HG02938 (cell line): ENCODE data around the gene ANO4.
A peak's percentile ranks its signal among the peaks of the same experiment; 100 is the strongest.
"Not testable (repeated sequence)": the region's sequence is repeated elsewhere in the genome, so short reads cannot be mapped to it uniquely, and the experiment has no call there.

Source experiments
- ATAC-seq: cut with Tn5 transposase; IDR thresholded peaks from one replicate; pipeline ENCODE4 v1.9.1; 2021; ENCODE audit warnings: mild to moderate bottlenecking, moderate library complexity; ENCODE audit not compliant: unreplicated experiment

Gene ANO4

GRCh38 chr12:100986595-100987547 lies 192.3 kb downstream of the ANO4 start:
- ATAC-seq, result no peak

GRCh38 chr12:100987552-100988521 lies 193.3 kb downstream of the ANO4 start:
- ATAC-seq, result peak; percentile 97

- not testable (repeated sequence) for ATAC-seq
These were observed 194.9 kb downstream of the ANO4 start for GRCh38 chr12:100989509-100989908.

- no peak for ATAC-seq
These were observed 196.5 kb downstream of the ANO4 start for GRCh38 chr12:100991102-100991501.

GRCh38 chr12:100992194-100992593 lies 197.6 kb downstream of the ANO4 start:
- no peak for ATAC-seq

GRCh38 chr12:100993916-100994450 lies 199.4 kb downstream of the ANO4 start:
- ATAC-seq, result no peak

- peak; percentile 63 for ATAC-seq
These were observed 200.6 kb downstream of the ANO4 start for GRCh38 chr12:100995201-100995600.

GRCh38 chr12:100995771-100996170 lies 201.2 kb downstream of the ANO4 start:
- ATAC-seq, result peak; percentile 85

- peak; percentile 75 for ATAC-seq
These were observed 207.1 kb downstream of the ANO4 start for GRCh38 chr12:101001669-101002068.

- ATAC-seq, result no peak
These were observed 208.3 kb downstream of the ANO4 start for GRCh38 chr12:101002696-101003419.

GRCh38 chr12:101004898-101005297 lies 210.3 kb downstream of the ANO4 start:
- ATAC-seq, result no peak

GRCh38 chr12:101009274-101009673 lies 214.7 kb downstream of the ANO4 start:
- no peak for ATAC-seq

- ATAC-seq, result no peak
These were observed 216.3 kb downstream of the ANO4 start for GRCh38 chr12:101010896-101011295.

GRCh38 chr12:101013993-101014392 lies 219.4 kb downstream of the ANO4 start:
- no peak for ATAC-seq

GRCh38 chr12:101015044-101015443 lies 220.5 kb downstream of the ANO4 start:
- no peak for ATAC-seq

GRCh38 chr12:101018540-101018939 lies 224.0 kb downstream of the ANO4 start:
- ATAC-seq, result no peak

- no peak for ATAC-seq
These were observed 224.6 kb downstream of the ANO4 start for GRCh38 chr12:101019201-101019600.

- ATAC-seq, result no peak
These were observed 225.1 kb downstream of the ANO4 start for GRCh38 chr12:101019667-101020066.

- ATAC-seq, result no peak
These were observed 226.9 kb downstream of the ANO4 start for GRCh38 chr12:101021442-101021841.

- no peak for ATAC-seq
These were observed 227.4 kb downstream of the ANO4 start for GRCh38 chr12:101021911-101022388.
